HUDEP-2 (cell line): Measurements from ENCODE around the gene MISFA.
A peak's percentile ranks its signal among the peaks of the same experiment; 100 is the strongest.
"Not testable (repeated sequence)": the region's sequence is repeated elsewhere in the genome, so short reads cannot be mapped to it uniquely, and the experiment has no call there.

Source experiments
- DNase-seq, 76 experiments: peaks; one replicate each; lab custom pipeline; 2025; ENCODE audit not compliant: unreplicated experiment in 76 of 76; lab: John Stamatoyannopoulos, UW

The MISFA gene

GRCh38 chr11:18599739-18600230 lies at the start of gene MISFA:
MISFA (plus strand) TSS chr11:18599789; CDS start chr11:18599929, 140 bp downstream.
- no peak for DNase-seq

- DNase-seq = no peak
Measured at GRCh38 chr11:18563090-18563730, 36.4 kb upstream of the MISFA start.

GRCh38 chr11:18564149-18564548 lies 35.4 kb upstream of the MISFA start:
- no peak for DNase-seq

- DNase-seq = no peak
Measured at GRCh38 chr11:18566406-18566805, 33.2 kb upstream of the MISFA start.

GRCh38 chr11:18567081-18567480 lies 32.5 kb upstream of the MISFA start:
- DNase-seq = no peak

- DNase-seq = no peak
Measured at GRCh38 chr11:18575361-18575760, 24.2 kb upstream of the MISFA start.

- DNase-seq = peak in 2 of 76 experiments; percentile 4 to 25
Measured at GRCh38 chr11:18578975-18579598, 20.5 kb upstream of the MISFA start.

GRCh38 chr11:18580113-18580766 lies 19.3 kb upstream of the MISFA start:
- no peak for DNase-seq

GRCh38 chr11:18581825-18582224 lies 17.8 kb upstream of the MISFA start:
- no peak for DNase-seq

GRCh38 chr11:18588297-18589252 lies 11.0 kb upstream of the MISFA start, which contains the start of gene UEVLD:
UEVLD (minus strand) TSS chr11:18588734; CDS start chr11:18588654, 80 bp downstream.
- peak in 71 of 76 experiments; percentile 11 to 80 (median 58) for DNase-seq

GRCh38 chr11:18590571-18590970 lies 9.0 kb upstream of the MISFA start:
- no peak for DNase-seq

GRCh38 chr11:18594088-18594487 lies 5.5 kb upstream of the MISFA start:
- DNase-seq = not testable (repeated sequence)

- no peak for DNase-seq
Measured at GRCh38 chr11:18594999-18595749, 4.4 kb upstream of the MISFA start.

- no peak for DNase-seq
Measured at GRCh38 chr11:18600915-18601569, 1.5 kb downstream of the MISFA start.

- DNase-seq = peak in 9 of 76 experiments; percentile 7 to 34 (median 20)
Measured at GRCh38 chr11:18608376-18608775, 8.8 kb downstream of the MISFA start.

- DNase-seq = no peak
Measured at GRCh38 chr11:18611196-18611595, 11.6 kb downstream of the MISFA start.

- DNase-seq = no peak
Measured at GRCh38 chr11:18612394-18612793, 12.8 kb downstream of the MISFA start.

- DNase-seq = no peak
Measured at GRCh38 chr11:18614667-18615066, 15.1 kb downstream of the MISFA start.
